NCI-H774 (cell line): ENCODE measurements around the gene PFKFB4.
A peak's percentile ranks its signal among the peaks of the same experiment; 100 is the strongest.
"Not testable (repeated sequence)": the region's sequence is repeated elsewhere in the genome, so short reads cannot be mapped to it uniquely, and the experiment has no call there.

Experiments
- DNase-seq: peaks from one replicate; lab custom pipeline; 2025; lab: John Stamatoyannopoulos, UW

The PFKFB4 gene

GRCh38 chr3:48558493-48559134 is 2.0 kb upstream of the PFKFB4 start:
- no peak for DNase-seq

DNA sequence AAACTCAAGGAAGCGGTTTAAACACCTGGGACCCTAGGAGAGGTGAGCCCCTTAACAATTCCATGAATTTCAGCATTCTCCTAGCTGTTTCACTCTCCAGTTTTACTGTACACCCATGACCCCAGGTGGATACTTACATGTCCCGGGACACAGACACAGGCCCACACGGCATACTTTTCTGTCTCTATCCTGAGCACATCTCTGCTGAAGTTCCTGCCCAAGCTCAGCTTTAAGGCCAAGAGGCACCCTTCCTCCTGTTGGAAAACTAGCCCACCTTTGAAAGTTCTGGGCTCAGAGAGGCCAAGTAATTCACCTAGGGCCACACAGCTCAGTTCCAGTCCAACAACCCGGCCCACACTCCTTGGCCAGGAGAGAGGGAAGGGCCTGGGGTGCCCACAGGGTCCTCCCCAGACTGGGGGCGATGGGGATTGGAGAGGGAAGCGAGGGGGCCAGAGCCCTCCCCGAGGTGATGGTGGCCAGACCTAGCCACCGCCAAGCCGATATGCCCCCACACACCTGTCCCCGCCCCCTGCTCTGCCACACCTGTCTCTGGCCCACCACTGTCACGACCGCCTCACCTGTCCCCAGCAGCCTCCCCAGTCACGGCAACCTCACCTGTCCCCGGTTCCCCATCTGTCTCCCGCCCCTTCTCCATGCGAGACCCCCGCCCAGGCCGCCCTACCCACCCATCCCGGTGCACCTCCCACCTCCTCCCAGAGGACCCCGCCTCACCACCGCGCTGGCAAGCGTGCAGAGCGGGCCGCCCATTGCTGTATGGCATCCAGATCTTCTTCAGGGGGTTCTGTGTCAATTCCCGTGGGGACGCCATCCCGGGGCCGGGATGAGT is 431 bp downstream of the PFKFB4 start:
- no peak for DNase-seq

- no peak for DNase-seq
Measured at GRCh38 chr3:48555231-48555948, 1.2 kb downstream of the PFKFB4 start.

- no peak for DNase-seq
Measured at GRCh38 chr3:48553886-48554845, 2.4 kb downstream of the PFKFB4 start.

DNA sequence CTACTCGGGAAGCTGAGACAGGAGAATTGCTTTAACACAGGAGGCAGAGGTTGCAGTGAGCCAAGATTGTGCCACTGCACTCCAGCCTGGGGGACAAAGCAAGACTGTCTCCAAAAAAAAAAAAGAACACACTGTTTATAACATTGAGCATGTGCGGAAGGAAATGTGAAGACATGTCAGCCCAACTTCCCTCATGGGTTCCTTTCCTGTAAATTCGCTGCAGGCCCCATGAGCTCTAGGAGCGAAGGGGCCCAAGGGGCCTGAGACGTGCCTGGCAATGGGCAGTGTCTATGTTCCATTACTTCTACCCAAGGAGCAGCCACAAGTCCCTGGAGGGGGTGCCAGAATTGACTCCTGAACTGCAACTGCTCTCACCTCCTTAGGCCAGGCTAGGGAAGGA is 3.2 kb downstream of the PFKFB4 start:
- DNase-seq = no peak

- peak; percentile 20 for DNase-seq
Measured at GRCh38 chr3:48552111-48552951, 4.3 kb downstream of the PFKFB4 start.

DNA sequence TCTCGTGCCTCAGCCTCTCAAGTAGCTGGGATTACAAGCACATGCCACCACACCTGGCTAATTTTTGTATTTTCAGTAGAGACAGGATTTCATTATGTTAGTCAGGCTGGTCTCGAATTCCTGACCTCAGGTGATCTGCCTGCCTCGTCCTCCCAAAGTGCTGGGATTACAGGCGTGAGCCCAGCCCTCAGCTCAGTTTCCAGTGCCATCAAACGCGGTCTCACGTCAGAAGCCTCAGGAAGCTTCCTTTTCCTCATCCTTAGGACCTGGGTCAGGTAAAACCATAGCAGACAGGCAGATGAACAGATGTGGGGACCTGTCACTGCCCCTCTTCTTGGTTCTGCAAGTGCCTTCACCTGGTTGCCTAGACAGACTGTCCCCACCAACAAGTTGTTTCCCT is 5.0 kb downstream of the PFKFB4 start:
- DNase-seq = not testable (repeated sequence)

DNA sequence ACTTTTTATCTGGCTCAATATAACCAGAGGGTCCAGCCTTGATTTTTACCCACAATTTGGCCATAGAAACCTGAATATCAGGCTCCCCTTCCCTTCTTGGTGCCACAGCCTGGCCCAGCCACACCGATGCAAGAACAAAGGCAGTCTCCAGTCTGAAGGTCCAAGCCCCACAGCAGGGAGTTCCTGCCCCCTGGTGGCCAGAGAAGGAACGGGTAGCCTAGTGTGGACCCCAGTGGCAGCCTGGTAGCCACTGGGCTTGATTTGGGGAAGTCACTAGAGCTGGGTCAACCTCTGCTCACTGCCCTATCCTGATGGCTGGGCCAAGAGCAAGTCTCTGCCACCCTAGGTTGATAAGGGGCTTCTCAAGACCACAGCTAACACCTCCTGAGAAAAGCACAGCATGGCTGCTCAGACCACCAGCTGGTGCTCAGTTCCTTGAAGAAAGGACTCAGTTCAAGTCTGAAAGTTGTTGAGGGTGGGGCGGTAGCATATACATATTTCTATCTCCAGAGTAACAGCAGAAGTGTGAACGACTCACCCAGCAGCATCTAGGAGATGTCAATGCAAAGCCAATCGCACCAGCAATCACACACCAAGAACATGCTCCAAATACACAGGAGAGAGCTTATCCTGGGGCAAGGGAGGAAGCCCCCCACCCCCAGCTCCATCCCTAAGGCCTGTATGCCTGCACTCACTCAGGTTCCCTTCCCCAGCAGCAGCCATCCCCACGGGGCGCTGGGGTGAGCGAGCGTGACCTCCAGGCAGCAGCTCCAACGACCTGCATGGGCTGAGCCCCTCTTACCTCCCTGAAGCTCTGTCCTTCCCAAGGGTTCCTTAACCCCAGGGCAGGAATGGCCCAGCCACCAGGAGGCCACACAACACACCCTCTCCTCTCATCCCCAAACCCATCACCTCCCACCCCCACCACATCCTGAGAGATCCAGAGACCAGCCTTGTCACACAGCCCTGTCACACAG is 7.6 kb downstream of the PFKFB4 start:
- DNase-seq = peak; percentile 7

DNA sequence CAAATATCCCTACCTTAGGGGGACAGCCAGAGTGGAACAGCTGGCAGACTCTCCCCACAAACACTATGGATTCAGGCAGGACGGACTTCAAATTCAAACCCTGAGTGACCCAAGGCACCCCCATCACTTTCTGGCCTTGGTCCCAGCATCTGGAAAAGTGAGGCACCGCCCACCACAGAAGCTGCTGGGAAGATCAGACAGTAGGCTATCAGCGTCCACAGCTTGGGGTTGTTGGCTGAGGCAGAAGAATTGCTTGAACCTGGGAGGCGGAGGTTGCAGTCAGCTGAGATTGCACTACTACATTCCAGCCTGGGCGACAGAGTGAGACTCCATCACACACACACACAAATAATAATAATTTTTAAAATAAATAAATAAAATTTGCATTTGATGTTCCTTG is 8.5 kb downstream of the PFKFB4 start:
- DNase-seq = no peak

DNA sequence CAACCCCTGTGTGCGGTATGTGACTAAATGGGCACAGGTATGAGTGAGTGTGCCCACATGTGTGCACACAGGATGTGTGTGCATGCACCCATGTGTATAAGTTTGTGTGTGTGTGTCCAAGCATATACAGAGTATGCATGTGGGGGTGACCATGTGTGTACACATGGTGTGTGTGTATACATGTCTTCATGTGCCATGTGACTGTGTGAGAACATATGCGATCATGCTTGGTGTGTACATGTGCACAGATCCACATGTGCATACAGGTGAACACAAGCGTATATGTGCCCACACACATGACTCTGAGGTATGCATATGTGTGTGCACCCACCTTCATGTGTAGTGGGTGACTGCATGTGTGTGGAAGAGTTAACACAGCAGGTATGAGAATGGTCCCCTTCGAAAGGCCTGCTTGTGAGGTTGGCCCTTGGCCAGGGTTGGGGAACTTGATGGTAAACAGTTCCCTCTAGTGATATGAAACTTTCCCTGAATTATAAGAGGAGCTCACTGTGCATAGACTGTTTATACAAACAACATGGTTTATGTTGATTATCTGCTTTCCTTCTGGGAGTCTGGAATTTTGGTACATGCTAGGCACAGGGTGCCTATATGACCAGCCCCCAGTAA is 10.3 kb downstream of the PFKFB4 start:
- no peak for DNase-seq

DNA sequence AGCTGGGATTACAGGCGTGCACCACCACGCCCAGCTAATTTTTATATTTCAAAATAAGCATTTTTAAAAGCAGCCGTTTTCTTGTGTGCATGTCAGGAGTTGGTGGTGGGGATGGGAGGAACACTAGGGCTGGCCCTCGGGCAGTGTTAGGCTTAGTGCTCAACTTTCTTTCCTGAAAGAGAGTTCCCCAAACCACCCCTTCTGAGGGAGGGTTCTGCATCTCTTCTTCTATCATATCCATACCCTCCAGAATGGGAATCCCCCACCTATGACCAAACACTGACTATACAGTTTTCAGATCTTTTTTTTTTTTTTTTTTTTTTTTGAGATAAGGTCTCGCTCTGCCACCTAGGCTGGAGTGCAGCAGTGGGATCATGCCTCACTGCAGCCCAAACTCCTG is 12.5 kb downstream of the PFKFB4 start:
- no peak for DNase-seq

DNA sequence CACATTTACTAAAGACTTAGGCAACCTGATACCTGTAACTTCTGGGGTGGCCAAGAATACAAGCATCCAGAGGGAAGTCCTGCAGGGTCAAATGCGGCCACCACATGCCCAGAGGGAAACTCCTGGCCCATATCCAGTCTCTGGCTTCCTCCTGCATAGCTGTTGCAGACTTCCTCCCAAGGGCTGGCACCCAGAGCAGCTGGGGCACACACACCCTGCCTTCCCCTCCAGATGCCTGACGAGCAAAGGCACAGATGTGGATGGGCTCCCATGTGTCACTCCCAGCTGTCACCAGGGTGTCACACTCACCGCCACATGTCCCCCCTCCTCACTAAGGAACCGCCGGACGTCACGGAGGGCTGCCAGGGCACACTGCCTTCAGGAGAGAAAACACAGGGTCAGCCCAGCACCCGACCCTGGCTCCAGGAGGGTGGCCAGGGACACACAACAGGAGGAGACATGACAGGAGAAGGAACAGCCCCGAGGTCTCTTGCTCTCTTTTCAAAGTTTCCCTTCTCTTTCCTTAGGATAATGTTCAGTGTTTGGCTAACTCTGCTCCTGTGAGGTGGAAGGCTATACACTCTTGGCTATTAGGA is 13.2 kb downstream of the PFKFB4 start:
- DNase-seq = no peak

GRCh38 chr3:48538451-48538850 is 18.2 kb downstream of the PFKFB4 start:
- no peak for DNase-seq

DNA sequence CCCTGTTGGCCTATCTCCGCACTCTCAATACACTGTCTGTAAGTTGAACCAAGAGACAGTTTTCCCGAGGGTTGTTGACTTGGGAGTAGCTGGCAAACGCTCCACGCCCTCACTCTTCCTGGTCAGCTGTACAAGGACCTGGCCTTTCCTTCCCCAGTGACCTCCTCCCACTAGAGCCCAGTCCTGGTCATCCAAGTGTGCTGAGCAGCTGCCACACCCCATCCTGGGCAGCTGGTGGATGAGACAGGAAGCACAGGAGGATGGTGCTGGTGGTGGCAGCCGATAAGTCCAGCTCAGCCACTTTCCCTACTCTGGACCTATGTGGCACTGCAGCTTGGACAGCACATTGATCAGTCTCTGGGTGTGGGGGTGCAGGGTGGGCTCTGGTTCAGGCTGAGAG is 19.8 kb downstream of the PFKFB4 start:
- no peak for DNase-seq

- no peak for DNase-seq
Measured at GRCh38 chr3:48536116-48536515, 20.5 kb downstream of the PFKFB4 start.

DNA sequence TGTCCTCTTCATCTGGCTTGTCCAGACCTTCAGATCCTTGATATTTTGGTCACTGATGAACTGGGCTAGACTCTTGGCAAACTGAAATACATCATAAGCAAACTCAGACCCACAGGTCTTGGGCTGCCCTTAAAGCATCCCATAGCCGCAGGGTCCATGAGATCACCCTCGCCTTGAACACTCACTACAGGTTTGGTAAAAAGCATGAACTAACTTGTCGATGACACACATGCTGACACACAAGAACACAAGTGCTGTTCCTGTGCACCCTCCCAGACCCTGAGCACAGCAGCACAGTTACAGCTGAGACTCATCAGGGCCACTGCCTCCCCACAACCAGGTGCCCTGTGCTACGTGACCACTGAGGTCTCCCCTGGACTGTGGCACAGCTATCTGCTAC is 21.0 kb downstream of the PFKFB4 start:
- DNase-seq = no peak

DNA sequence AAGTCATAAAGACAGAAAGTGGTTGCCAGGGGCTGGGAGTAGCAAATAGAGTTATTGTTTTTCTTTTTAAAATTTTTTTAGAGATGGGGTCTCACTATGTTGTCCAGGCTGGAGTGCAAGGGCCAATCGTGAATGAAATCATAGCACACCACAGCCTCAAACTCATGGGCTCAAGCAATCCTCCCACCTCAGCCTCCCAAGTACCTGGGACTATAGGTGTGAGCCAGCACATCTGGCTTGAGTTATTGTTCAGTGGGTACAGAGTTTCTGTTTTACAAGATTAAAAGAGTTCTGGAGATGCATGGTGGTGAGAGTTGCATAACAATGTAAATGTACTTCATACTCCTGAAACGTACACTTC is 23.6 kb downstream of the PFKFB4 start:
- no peak for DNase-seq

DNA sequence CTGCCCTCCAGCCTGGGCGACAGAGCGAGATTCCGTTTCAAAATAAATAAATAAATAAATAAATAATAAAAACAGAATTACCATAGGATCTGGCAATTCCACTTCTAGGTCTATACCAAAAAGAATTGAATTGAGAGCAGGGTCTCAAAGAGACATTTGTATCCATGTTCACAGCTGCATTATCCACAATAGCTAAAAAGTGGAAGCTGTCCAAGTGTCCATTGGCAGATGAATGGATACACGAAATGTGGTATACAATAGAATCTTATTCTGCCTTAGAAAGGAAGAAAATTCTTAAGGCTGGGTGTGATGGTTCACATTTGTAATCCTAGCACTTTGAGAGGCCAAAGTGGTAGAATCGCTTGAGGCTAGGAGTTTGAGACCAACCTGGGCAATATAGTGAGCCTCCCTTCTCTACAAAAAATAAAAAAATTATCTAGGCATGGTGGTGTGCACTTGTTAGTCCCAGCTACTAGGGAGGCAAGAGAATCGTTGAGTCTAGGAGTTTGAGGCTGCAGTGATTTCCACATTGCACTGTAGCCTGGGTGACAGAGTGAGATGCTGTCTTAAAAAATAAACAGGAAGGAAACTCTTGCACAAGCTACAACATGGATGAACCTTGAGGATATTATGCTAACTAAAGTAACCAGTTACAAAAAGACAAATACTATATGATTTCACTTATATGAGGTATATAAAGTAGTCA is 24.2 kb downstream of the PFKFB4 start:
- no peak for DNase-seq
